HG03460 (cell line): ENCODE measurements around the gene WNT9A.
"Not testable (repeated sequence)": the region's sequence is repeated elsewhere in the genome, so short reads cannot be mapped to it uniquely, and the experiment has no call there.

ENCODE experiments used
- ATAC-seq: cut with Tn5 transposase; IDR thresholded peaks from one replicate; pipeline ENCODE4 v1.9.1; 2021; ENCODE audit not compliant: unreplicated experiment

Gene WNT9A

DNA sequence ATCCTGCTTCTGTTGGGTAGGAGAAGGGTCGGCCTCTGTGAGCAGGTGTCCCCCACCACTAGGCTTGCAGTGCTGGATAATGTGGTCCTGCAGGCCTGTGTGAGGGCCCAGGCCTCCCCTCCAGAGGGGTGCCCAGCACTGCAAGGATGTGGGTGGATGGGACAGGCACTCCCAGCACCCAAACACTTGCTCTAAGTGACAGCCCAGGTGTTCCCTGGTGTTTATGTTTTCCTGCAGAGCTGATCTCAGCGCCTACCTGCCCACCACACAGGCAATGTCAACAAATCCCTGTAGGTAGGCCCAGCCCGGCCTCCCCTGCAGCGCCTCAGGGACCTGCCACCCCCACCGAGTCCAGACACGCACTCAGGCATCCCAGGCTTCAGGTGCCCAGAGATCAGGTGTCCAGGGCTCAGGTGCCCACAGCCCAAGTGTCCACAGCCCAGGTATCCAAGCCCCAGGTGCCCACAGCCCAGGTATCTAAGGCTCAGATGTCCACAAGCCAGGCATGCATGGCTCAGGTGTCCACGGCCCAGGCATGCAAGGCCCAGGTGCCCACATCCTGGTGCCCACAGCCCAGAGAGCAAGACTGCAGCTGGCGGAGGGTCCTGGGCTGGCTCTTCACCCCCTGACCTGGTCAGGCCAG is 59.2 kb downstream of the WNT9A start:
- no peak for ATAC-seq

DNA sequence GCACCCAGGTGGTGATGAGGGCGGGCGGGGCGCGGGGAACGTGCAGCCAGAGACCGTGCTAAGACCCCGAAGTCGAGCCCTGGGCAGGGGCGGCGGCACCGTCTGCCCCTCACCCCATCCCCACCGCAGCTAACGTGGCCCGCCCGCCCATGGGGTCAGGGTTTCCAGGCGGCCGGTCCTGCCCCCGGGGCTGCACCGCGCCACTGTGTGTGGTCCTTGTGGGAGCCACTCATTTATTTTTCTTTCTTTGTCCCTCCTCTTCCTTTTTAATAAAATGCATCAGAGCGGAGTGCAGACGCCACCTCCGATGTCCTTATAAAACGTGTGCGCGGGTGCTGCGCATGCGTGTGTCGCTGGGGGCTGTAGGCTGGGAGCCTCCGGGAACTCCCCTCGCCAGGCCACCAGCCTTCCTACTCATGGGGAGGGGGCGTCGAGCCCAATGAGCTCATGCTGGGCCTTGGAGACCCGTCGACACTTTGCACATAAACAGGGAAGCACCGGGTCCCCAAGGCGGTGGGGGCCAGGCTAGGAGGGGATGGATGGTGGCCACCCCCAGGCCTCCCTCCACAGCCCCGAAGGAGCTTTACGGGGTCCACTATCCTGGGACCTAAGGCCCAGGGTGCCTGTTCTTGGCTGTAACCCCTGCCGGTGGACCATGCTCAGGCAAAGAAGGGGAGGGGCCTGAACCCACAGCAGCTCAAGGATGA is 59.9 kb downstream of the WNT9A start:
- ATAC-seq, result no peak

DNA sequence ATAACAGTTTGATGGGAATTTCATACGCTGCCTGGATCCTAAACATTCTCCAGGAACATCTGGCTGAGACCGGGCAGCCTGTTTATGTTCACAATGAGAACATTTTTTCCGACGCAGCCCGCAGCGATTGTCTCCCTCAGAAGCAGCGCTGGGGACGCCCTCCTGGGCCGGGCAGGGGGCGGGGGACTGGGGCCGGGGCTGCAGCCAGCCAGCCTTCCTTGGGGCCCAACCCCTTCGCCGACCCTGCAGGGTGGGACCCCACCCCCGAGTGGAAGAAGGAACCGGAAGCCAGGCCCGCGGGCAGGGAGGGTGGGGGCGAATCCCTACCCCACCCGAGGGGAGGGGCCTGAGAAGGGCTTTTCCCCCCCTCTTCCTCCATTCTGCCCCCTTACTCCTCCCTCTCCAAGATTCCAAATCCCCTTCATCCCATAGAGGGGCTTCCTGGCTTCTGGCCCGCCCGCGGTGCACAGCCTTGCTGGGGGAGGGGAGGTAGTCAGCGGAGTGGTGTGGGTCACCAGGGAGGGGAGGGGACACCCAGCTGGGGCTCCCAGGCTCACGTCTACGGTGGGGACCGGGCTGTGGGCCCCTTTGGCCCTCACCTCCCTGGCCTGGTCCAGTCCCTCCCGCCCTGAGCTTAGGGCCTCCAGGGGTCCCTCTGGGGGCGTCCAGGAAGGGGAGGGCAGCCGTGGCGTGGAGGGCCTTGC is 60.6 kb downstream of the WNT9A start:
- ATAC-seq, result no peak

DNA sequence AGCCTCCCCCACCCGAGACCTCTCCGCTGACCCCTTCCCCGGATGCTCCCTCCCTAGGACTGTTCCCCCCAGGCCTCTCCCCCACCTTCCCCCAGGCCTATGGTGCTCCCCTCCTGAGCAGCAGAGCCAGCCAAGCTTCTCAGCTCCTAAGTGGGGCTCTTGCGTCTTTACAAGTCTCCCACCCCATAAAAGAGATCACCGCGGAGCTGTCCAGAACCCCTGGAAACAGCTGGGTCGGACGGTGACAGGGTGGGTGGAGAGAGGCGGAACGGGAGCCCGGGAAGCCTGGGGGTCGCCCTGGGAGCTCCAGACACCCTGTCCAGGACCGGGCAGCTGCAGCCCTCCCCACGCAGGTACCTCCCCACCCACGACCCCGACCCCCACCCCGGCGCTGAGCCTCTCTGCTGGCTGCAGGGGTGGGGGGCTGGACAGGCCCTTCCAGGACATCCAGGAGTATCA is 61.2 kb downstream of the WNT9A start:
- no peak for ATAC-seq

DNA sequence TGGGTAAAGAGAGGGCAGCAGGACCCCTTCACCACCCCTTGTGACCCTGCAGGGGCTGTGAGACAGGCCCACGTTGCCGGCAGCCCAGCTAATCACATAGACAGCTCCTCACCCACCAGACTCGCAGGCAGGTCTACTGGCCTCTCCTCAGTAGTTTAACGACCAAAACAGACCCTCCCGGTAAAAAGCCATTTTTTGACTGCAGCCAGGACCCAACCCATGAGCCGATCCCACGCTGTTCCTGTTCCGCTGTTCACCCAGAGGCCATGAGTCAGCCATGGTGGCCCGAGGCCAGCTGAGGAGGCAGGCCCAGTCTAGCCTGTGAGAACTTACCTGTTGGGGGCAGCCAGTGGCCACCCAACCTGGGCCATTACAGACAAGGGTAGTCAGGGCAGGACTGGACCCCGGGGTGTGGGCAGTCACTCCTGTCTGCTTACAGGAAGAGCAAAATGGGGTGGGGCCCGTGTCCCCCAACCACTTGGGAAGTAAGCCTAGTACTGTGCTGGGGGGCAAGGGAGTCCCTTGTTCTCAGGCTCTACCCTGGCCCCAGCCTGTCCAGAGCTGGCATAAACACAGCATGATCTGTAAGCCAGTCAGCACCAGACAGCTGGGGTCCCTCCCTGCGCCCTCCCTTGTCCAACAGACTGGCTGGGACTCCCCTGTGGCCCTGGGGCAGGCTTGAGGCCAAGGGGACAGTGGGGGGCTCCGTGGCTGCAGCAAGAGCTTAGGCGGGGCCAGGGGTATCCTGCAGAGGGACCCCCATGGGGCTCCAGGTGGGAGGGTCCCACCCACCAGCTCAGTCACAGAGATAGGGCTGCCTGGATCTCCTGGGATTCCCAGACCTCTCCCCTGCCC is 61.9 kb downstream of the WNT9A start:
- no peak for ATAC-seq

DNA sequence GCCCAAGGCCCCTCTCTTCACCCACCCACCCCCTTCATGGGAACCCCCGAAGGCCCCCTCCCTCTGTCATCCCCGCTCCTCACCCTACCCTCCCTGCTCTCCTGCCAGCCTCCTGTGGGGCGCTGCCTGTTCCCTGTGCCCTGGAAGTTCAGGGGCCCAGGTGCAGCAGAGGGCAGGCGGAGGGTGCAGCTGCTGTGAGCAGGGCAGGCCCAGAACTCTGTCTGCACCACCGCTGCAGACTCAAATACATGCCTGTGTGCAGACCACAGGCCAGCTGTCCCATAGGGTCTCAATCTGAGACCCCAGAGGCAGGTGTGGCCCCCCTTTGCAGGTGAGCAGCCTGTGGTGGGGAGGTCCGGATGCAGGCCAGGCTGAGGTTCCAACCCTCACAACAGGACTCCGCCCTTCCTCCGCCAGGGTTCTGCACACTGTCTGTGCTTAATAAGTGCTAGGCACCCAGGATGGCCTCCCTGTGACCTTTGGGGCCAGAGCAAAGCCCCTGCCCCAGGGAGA is 62.5 kb downstream of the WNT9A start:
- ATAC-seq, result no peak

DNA sequence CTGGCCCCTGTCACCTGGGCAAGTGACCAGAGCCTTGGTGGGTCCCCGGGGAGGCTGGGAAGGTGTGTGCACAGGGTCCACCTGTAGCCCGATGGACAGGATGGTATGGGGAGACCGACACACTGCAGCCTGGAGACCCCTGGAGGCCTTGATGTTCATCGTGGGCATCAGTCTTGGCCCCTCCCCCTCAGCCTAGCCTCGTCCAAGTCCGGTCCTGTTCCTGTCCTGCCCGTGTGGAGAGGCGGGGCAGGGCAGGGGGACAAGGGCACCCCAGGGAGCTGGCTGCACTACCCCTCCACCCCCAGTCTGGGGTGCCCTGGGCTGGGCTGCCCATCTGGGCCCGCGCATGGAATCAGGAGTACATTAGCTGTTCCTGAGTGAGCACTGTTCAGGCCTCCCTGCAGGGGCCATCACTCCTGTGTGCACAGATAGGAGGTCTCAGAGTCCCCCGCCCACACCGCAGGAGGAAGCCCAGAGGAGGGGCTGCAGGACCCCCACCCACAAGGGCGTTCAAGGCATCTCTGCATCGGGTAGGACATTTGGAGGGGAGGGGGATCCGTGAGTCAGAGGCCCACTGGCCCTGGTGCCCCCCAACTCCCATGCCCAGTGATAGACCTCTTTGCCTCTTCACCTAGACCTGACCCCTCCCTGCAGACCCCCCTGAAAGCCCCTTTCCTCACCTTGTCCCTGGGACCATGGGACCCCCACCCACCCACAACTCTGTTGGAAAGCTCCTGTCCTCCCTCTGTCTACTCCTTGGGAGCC is 63.2 kb downstream of the WNT9A start:
- no peak for ATAC-seq

DNA sequence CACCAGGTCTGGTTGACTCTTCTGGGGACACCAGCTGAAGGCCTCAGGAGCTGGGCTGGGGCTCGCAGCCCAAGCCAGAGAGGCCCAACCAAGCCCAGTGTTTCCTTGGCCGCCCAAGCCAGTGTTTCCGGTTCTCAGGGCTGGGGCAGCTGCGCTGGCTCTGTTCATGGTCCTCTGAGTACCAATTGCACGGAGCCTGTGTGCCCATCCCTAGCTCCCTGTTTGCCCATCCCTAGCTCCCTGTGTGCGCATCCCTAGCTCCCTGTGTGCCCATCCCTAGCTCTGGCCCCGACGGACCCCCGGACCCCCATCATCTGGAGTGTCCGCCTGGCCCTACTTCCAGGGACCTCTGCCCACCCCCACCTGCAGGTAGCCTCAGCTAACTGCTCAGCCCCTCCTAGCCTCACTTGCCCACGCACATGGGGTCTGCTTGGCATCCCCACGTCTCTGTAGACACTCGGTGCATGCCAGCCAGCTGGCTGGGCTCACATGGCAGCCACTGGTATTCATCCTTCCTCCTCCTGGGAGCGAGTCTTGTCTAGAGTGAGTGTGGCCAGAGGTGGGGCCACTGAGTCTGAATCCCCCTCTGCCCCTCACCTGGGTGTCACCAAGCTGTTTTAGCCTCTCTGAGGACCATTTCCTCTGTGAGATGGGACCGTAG is 64.0 kb downstream of the WNT9A start:
- no peak for ATAC-seq

DNA sequence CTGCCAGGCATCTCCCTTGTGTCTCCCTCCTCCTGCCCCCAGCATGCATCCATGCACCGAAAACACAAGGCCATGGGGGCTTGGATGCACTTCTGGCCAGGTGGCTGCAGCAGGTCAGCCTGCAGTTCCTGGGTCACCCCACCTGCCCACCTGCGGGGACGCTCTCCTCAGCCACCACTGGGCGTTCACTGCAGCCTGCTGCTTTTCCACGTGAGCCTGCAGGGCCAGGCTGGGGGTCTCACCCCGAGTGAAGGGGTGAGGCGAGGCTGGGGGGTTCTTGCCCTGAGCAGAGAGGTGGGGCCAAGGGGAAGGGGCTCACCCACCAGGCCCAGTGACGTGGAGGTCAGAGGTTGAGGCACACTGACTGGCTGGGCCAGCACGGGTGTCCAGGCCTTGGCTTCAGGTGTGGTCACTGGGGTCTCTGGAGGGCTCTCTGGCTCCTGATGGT is 64.6 kb downstream of the WNT9A start:
- ATAC-seq, result no peak

DNA sequence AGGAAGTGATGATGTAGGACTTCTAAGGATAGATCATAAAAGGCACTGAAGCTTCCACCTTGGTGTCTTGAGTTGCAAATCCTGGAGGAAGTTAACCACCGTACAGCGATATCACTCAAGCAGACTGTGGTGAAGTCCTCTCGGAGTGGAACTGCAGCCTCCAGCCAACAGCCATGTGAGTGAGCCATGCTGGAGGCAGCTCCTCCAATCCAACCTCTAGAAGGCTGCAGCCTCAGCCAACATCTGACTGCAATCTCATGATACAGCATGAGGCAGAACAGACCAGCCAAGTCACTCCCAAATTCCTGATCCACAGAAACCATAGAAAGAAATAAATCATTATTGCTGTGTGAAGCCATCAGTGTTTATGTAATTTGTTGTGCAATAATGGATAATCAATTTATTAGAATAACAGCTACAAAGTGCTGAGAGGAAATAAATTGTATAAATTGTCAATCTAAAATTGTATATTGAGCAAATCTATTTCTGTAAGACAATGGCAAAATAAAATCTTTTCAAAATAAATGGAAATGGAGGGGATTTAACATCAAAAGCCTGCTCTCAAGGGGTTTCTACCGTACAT is 67.3 kb downstream of the WNT9A start:
- no peak for ATAC-seq

DNA sequence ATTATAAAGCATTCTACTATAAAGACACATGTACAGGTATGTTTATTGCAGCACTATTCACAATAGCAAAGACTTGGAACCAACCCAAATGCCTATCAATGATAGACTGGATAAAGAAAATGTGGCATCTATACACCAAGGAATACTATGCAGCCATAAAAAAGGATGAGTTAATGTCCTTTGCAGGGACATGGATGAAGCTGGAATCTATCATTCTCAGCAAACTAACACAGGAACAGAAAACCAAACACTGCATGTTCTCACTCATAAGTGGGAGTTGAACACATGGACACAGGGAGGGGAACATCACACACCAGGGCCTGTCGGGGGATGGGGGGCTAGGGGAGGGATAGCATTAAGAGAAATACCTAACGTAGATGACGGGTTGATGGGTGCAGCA is 69.9 kb downstream of the WNT9A start:
- ATAC-seq, result not testable (repeated sequence)

DNA sequence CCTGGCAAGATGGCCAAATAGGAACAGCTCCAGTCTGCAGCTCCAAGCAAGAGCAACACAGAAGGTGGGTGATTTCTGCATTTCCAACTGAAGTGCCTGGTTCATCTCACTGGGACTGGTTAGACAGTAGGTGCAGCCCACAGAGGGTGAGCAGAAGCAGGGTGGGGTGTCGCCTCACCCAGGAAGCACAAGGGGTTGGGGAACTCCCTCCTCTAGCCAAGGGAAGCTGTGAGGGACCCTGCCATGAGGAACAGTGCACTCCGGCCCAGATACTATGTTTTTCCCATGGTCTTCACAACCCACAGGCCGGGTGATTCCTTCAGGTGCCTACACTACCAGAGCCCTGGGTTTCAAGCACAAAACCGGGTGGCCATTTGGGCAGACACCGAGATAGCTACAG is 75.8 kb downstream of the WNT9A start:
- ATAC-seq, result not testable (repeated sequence)

DNA sequence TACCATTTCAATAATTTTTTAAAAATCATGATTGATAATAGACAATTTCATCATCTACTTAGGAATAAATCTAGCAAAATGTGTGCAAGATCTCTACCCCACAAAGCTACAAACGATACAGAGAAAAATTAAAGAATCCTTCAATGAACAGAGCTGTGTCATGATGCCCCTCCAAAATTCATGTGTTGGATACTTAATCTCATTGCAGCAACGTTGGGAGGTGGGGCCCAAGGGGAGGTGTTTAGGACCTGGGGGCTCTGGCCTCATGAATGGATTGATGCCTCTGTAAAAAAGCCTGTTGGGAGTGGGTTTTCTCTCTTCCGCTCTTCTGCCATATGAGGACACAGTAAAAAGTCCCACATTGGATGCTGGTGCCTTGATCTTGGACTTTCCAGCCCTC is 77.4 kb downstream of the WNT9A start:
- no peak for ATAC-seq

DNA sequence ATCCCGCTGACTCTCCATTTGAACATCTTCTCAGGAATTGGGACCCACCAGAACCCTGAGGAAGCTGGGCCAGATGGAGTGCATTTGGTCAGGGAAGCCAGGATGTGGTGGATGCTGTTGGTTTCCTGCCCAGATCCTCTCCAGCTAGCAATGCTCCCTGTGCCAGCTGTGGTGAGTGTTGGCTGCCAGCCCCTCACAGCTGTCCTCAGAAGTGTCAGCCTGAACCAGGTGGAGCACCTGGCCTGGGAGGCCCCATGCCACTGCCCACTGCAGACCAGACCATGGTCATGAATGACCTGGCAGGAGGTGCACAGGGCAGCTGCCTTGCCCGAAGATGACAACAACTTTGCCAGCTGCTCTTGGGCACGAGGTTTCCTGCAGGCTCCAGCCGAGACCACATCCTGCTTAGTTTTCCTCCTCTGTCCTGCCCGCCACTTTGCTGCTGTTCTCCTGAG is 77.9 kb downstream of the WNT9A start:
- ATAC-seq, result no peak

DNA sequence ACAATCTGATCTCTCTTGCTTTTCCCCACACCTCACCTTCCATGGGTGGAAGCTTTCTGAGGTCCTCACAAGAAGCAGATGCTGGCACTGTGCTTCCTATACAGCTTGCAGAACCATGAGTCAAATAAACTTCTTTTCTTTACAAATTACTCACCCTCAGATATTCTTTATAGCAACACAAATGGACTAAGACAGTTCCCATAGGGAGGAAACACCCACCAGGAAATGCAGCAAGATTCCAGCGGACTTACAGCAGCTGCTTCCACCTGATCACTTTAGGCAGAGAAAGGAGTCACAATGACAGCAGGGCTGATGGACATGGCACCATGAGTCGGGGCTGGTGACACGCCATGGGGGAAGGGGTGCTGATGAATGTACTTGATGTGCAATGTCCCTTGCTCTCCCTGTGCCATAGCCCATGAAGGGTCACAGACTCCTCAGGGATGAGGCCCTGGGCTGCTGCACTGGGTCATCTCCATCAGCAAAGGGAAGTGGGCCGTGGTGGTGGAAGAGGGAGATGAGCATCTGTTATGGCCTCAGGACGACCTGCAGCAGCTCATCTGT is 78.4 kb downstream of the WNT9A start:
- ATAC-seq, result no peak
